Neuronal stem cell (in vitro differentiated cells): ENCODE results near the gene FAM53A.

ENCODE experiments used
- DNase-seq: peaks from one replicate; pipeline ENCODE4 v3.0.0-alpha.2; 2013; ENCODE audit warnings: low spot score
- H2AFZ ChIP-seq: one replicate; pipeline ENCODE4 v1.6.1; 2013; ENCODE audit warnings: mild to moderate bottlenecking, low read length, inconsistent platforms
- H2AK5ac ChIP-seq: 2 replicates; pipeline ENCODE4 v1.6.1; 2013; ENCODE audit warnings: low read depth, mild to moderate bottlenecking, inconsistent platforms, low read length, moderate library complexity, mixed read lengths
- H2BK120ac ChIP-seq: 2 replicates; pipeline ENCODE4 v1.6.1; 2013; ENCODE audit warnings: low read depth, mild to moderate bottlenecking, inconsistent platforms, low read length, moderate library complexity, mixed read lengths
- H2BK12ac ChIP-seq: one replicate; pipeline ENCODE4 v1.6.1; 2013; ENCODE audit warnings: low read length, inconsistent platforms
- H2BK15ac ChIP-seq: 2 replicates; pipeline ENCODE4 v1.6.1; 2013; ENCODE audit warnings: mild to moderate bottlenecking, low read length, inconsistent platforms, mixed read lengths
- H2BK5ac ChIP-seq: one replicate; pipeline ENCODE4 v1.6.1; 2013; ENCODE audit warnings: inconsistent platforms, mild to moderate bottlenecking, low read length, moderate library complexity
- H3K14ac ChIP-seq: one replicate; pipeline ENCODE4 v1.6.1; 2013; ENCODE audit warnings: low read length, inconsistent platforms
- H3K18ac ChIP-seq: 2 replicates; pipeline ENCODE4 v1.6.1; 2013; ENCODE audit warnings: low read length, inconsistent platforms
- H3K23ac ChIP-seq: 2 replicates; pipeline ENCODE4 v1.6.1; 2013; ENCODE audit warnings: low read depth, mild to moderate bottlenecking, mixed read lengths, low read length, inconsistent platforms; ENCODE audit not compliant: poor library complexity
- H3K27ac ChIP-seq: replicated peaks from 3 replicates; pipeline ENCODE4 v1.5.1; 2013; ENCODE audit warnings: low read length, inconsistent platforms
- H3K27me3 ChIP-seq, 3 experiments: 2 replicates each; pipeline ENCODE4 v1.6.1; 2013; ENCODE audit warnings: low read length in 3 of 3, mild to moderate bottlenecking in 2 of 3, inconsistent platforms in 1 of 3, low read depth in 1 of 3, mixed read lengths in 1 of 3, moderate library complexity in 1 of 3; ENCODE audit not compliant: control insufficient read depth in 3 of 3, insufficient read depth in 3 of 3
- H3K36me3 ChIP-seq, 2 donors: replicated peaks in 1 of 2; 2 replicates each; pipeline ENCODE4 v1.6.1; 2013; ENCODE audit warnings: low read length in 2 of 2; ENCODE audit not compliant: control insufficient read depth in 2 of 2, insufficient read depth in 2 of 2
- H3K4ac ChIP-seq: 2 replicates; pipeline ENCODE4 v1.6.1; 2013; ENCODE audit warnings: inconsistent platforms, mild to moderate bottlenecking, low read length, moderate library complexity
- H3K4me1 ChIP-seq, 2 donors: 1 replicate in 1 of 2; 2 replicates in 1 of 2; pipeline ENCODE4 v1.6.1; 2013; ENCODE audit warnings: low read length in 2 of 2, low read depth in 1 of 2; ENCODE audit not compliant: control insufficient read depth in 2 of 2, insufficient read depth in 1 of 2
- H3K4me2 ChIP-seq: one replicate; pipeline ENCODE4 v1.6.1; 2013; ENCODE audit warnings: mild to moderate bottlenecking, low read length, inconsistent platforms; ENCODE audit not compliant: insufficient read depth, poor library complexity, severe bottlenecking
- H3K4me3 ChIP-seq, 2 donors: 2 replicates each; pipeline ENCODE4 v1.5.1; 2013; ENCODE audit warnings: low read length in 2 of 2, mild to moderate bottlenecking in 2 of 2, inconsistent platforms in 1 of 2, moderate library complexity in 1 of 2
- H3K79me1 ChIP-seq: one replicate; pipeline ENCODE4 v1.6.1; 2013; ENCODE audit warnings: low read depth, mild to moderate bottlenecking, inconsistent platforms, low read length, moderate library complexity
- H3K9ac ChIP-seq: one replicate; pipeline ENCODE4 v1.6.1; 2013; ENCODE audit warnings: mild to moderate bottlenecking, low read depth, low read length, inconsistent platforms; ENCODE audit not compliant: poor library complexity
- H3K9me3 ChIP-seq, 2 donors: replicated peaks in 1 of 2; 2 replicates each; pipeline versions ENCODE3 to v1.6.1; 2013; ENCODE audit warnings: low read length in 2 of 2, mild to moderate bottlenecking in 2 of 2, inconsistent platforms in 1 of 2, low read depth in 1 of 2, mixed read lengths in 1 of 2, moderate library complexity in 1 of 2; ENCODE audit not compliant: control insufficient read depth in 2 of 2, insufficient read depth in 1 of 2
- H4K8ac ChIP-seq: one replicate; pipeline ENCODE4 v1.6.1; 2013; ENCODE audit warnings: low read depth, mild to moderate bottlenecking, inconsistent platforms, low read length, moderate library complexity
- H4K91ac ChIP-seq: one replicate; pipeline ENCODE4 v1.6.1; 2013; ENCODE audit warnings: low read length, low read depth, mild to moderate bottlenecking, inconsistent platforms; ENCODE audit not compliant: poor library complexity
- WGBS, 2 donors: extraction: QIAGEN DNeasy Blood & Tissue Kit; methylation state at CpG; one replicate each; pipeline ENCODE4 v1.1.7; 2013; ENCODE audit warnings: missing lambda C conversion rate in 2 of 2, mixed read lengths in 1 of 2; ENCODE audit not compliant: insufficient read length in 2 of 2, insufficient replicate concordance in 1 of 2; ENCODE audit errors: extremely low coverage in 2 of 2; 5-methylcytosine and 5-hydroxymethylcytosine counted together

The FAM53A gene

DNA sequence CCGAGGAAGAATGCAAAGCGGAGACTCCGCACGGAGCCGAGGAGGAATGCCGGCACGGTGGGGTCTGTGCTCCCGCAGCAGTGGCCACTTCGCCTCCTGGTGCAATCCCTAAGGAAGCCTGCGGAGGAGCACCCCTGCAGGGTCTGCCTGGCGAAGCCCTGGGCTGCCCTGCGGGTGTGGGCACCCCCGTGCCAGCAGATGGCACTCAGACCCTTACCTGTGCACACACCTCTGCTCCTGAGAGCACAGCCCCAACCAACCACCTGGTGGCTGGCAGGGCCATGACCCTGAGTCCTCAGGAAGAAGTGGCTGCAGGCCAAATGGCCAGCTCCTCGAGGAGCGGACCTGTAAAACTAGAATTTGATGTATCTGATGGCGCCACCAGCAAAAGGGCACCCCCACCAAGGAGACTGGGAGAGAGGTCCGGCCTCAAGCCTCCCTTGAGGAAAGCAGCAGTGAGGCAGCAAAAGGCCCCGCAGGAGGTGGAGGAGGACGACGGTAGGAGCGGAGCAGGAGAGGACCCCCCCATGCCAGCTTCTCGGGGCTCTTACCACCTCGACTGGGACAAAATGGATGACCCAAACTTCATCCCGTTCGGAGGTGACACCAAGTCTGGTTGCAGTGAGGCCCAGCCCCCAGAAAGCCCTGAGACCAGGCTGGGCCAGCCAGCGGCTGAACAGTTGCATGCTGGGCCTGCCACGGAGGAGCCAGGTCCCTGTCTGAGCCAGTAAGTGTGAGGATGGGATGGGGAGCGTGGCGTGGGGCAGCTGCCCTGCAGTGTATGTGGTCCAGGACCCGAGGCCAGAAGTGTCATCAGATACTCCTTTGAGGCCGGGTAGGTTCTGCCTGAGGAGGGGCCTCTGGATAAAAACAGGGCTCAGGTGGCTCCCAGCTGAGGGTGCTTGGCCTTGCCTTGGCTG is 44.2 kb upstream of the FAM53A start:
- Histone ChIP-seq H3K27me3 (no peaks in the 10 kb centered on the region), H3K18ac (no peak overlapping the region), H2BK12ac (no peak overlapping the region), H3K4me2 (no peak overlapping the region), H2BK120ac (no peak overlapping the region), H3K36me3 (peaks cover 76 to 98% of the 10 kb centered on the region in 2 donors), H3K14ac (no peak overlapping the region), H3K4me3 (no peak overlapping the region), H2AK5ac (no peak overlapping the region), H3K4ac (no peak overlapping the region), H2AFZ (no peak overlapping the region), H3K9ac (peak overlapping the region; percentile 34), H3K27ac (no peak overlapping the region), H4K8ac (no peak overlapping the region), H4K91ac (no peak overlapping the region), H3K79me1 (peaks cover 25% of the 10 kb centered on the region), H2BK5ac (no peak overlapping the region), H3K23ac (no peak overlapping the region), H3K9me3 (no peaks in the 10 kb centered on the region), H2BK15ac (no peak overlapping the region), H3K4me1 (peaks cover 0 to 5% of the 10 kb centered on the region in 2 donors)
- DNase-seq: no peak
- WGBS, 2 donors: no CpG with 5 or more reads among the region's 31 CpGs

DNA sequence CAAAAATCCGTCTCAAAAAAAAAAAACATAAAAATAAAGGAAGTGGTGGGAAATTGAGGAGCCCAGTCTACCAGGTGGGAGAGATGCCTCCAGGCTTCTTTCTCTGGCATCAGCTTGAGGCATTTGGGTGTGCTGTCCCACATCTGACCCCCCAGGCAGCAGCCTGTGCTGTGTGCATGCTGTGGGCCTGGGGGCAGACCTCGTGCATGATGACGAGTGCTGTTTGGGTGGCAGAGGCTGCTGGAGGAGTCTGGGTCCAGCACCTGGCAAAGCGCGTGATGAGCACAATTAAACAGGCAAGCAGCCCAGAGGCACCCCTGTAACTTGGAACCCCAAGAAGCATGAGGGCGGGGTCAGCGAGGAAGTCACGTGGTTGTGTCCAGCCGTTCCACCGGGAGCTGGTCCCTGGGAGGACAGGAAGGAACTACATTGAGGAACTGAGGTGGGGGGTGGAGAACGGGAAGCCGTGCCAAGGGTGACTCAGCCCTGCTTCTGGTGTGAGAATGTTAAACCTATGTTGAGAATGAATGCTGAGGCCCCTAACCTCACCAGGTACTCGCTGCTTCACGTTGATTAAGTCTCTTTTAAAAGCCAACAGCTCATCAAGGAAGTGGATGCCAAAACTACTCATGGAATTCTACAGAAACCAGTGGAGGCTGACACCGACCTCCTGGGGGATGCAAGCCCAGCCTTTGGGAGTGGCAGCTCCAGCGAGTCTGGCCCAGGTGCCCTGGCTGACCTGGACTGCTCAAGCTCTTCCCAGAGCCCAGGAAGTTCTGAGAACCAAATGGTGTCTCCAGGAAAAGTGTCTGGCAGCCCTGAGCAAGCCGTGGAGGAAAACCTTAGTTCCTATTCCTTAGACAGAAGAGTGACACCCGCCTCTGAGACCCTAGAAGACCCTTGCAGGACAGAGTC is 43.3 kb upstream of the FAM53A start:
- H2AFZ ChIP-seq: no peak overlapping the region
- no peak overlapping the region for H3K4me3 ChIP-seq
- WGBS, 2 donors: no CpG with 5 or more reads among the region's 18 CpGs
- no peak overlapping the region for H3K4me2 ChIP-seq
- no peak overlapping the region for H2BK120ac ChIP-seq
- H3K9me3 ChIP-seq: no peaks in the 10 kb centered on the region
- no peak overlapping the region for H3K4ac ChIP-seq
- no peaks in the 10 kb centered on the region for H3K27me3 ChIP-seq
- no peak overlapping the region for H2BK15ac ChIP-seq
- H3K36me3 ChIP-seq: peaks cover 74 to 98% of the 10 kb centered on the region in 2 donors
- no peak overlapping the region for H2AK5ac ChIP-seq
- H4K8ac ChIP-seq: no peak overlapping the region
- H3K14ac ChIP-seq: no peak overlapping the region
- H2BK5ac ChIP-seq: no peak overlapping the region
- H3K79me1 ChIP-seq: peaks cover 26% of the 10 kb centered on the region
- no peak for DNase-seq
- no peak overlapping the region for H4K91ac ChIP-seq
- peaks cover 8 to 9% of the 10 kb centered on the region in 2 donors for H3K4me1 ChIP-seq
- H3K18ac ChIP-seq: no peak overlapping the region
- no peak overlapping the region for H3K27ac ChIP-seq
- no peak overlapping the region for H3K23ac ChIP-seq
- H3K9ac ChIP-seq: no peak overlapping the region
- no peak overlapping the region for H2BK12ac ChIP-seq

DNA sequence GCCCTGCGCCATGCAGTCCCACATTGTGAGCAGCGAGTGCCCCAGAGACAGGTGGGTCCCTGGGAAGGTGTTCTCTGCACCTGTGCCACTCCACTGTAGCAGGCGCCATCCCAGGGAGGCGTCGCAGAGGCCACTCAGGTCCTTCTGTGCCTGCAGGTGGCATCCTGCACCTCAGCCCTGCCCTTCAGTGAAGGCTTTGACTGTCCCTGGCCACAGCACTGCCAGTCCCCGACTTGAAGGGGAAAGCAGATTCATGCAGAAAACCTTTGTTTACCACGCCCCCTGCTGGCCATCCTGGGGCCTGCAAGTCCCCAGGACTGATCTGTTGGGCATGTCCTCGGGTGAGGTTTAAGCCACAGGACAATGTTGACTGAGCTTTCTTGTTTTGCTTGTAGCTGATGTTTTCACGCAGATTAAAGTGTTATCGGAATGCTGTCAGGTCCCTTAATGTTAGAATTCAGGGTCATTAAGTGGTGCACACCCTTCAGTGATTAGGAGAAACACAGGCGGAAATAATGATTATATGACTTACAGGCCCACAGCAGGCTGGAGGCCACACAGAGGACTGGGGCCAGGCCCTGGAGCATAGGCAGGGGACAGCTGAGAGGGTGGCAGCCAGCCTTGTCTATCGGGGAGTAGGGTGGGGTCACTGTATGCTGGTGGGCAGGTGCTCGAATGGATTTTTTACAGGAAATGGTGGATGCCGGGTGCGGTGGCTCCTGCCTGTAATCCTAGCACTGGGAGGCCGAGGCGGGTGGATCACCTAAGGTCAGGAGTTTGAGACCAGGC is 42.2 kb upstream of the FAM53A start:
- Histone ChIP-seq H3K14ac (no peak overlapping the region), H3K27me3 (no peaks in the 10 kb centered on the region), H2BK5ac (peak overlapping the region; percentile 30), H2BK12ac (peak overlapping the region; percentile 60), H3K23ac (peak overlapping the region; percentile 59), H2AFZ (peak overlapping the region; percentile 39), H3K9ac (peak overlapping the region; percentile 83), H3K4me3 (no peak overlapping the region), H4K91ac (no peak overlapping the region), H3K36me3 (peaks cover 68 to 89% of the 10 kb centered on the region in 2 donors), H4K8ac (no peak overlapping the region), H3K27ac (no peak overlapping the region), H2BK15ac (no peak overlapping the region), H3K4me2 (no peak overlapping the region), H3K9me3 (no peaks in the 10 kb centered on the region), H3K79me1 (peaks cover 33% of the 10 kb centered on the region), H3K4me1 (peaks cover 9 to 11% of the 10 kb centered on the region in 2 donors), H2BK120ac (no peak overlapping the region), H3K18ac (peak overlapping the region; percentile 42), H2AK5ac (peak overlapping the region; percentile 86), H3K4ac (no peak overlapping the region)
- WGBS, 2 donors: no CpG with 5 or more reads among the region's 17 CpGs
- DNase-seq: peak; percentile 87
